ENCODE results near the gene PGAM2.

- TF ChIP-seq, protein P1, sequence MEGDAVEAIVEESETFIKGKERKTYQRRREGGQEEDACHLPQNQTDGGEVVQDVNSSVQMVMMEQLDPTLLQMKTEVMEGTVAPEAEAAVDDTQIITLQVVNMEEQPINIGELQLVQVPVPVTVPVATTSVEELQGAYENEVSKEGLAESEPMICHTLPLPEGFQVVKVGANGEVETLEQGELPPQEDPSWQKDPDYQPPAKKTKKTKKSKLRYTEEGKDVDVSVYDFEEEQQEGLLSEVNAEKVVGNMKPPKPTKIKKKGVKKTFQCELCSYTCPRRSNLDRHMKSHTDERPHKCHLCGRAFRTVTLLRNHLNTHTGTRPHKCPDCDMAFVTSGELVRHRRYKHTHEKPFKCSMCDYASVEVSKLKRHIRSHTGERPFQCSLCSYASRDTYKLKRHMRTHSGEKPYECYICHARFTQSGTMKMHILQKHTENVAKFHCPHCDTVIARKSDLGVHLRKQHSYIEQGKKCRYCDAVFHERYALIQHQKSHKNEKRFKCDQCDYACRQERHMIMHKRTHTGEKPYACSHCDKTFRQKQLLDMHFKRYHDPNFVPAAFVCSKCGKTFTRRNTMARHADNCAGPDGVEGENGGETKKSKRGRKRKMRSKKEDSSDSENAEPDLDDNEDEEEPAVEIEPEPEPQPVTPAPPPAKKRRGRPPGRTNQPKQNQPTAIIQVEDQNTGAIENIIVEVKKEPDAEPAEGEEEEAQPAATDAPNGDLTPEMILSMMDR (IDR thresholded peaks at IDR 0.05): no peak
- TF ChIP-seq, protein P2, sequence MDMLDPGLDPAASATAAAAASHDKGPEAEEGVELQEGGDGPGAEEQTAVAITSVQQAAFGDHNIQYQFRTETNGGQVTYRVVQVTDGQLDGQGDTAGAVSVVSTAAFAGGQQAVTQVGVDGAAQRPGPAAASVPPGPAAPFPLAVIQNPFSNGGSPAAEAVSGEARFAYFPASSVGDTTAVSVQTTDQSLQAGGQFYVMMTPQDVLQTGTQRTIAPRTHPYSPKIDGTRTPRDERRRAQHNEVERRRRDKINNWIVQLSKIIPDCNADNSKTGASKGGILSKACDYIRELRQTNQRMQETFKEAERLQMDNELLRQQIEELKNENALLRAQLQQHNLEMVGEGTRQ (IDR thresholded peaks at IDR 0.05): no peak
- TF ChIP-seq CEBPB (IDR thresholded peaks at IDR 0.05) (no peak), EP300 (IDR thresholded peaks at IDR 0.05) (no peak), KDM1A (IDR thresholded peaks at IDR 0.05; ENCODE audit: low read depth) (no peak), CHD2 (IDR thresholded peaks at IDR 0.05; ENCODE audit: low read length, partially characterized antibody) (no peak), ELK1 (IDR thresholded peaks at IDR 0.05; ENCODE audit: low read depth, low read length) (no peak), RAD21 (conservative IDR thresholded peaks at IDR 0.05 in 1 of 2, IDR thresholded peaks at IDR 0.05 in 1 of 2) (no peak), HMGXB4 (CRISPR knock-in tag; IDR thresholded peaks at IDR 0.05; ENCODE audit: borderline replicate concordance) (no peak), POLR2A (IDR thresholded peaks at IDR 0.05; ENCODE audit: low read length) (no peak), ESRRA (IDR thresholded peaks at IDR 0.05; ENCODE audit: borderline replicate concordance, low read length) (no peak)
- TF ChIP-seq, protein P3, sequence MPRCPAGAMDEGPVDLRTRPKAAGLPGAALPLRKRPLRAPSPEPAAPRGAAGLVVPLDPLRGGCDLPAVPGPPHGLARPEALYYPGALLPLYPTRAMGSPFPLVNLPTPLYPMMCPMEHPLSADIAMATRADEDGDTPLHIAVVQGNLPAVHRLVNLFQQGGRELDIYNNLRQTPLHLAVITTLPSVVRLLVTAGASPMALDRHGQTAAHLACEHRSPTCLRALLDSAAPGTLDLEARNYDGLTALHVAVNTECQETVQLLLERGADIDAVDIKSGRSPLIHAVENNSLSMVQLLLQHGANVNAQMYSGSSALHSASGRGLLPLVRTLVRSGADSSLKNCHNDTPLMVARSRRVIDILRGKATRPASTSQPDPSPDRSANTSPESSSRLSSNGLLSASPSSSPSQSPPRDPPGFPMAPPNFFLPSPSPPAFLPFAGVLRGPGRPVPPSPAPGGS (IDR thresholded peaks at IDR 0.05): no peak
- TF ChIP-seq, protein P4, sequence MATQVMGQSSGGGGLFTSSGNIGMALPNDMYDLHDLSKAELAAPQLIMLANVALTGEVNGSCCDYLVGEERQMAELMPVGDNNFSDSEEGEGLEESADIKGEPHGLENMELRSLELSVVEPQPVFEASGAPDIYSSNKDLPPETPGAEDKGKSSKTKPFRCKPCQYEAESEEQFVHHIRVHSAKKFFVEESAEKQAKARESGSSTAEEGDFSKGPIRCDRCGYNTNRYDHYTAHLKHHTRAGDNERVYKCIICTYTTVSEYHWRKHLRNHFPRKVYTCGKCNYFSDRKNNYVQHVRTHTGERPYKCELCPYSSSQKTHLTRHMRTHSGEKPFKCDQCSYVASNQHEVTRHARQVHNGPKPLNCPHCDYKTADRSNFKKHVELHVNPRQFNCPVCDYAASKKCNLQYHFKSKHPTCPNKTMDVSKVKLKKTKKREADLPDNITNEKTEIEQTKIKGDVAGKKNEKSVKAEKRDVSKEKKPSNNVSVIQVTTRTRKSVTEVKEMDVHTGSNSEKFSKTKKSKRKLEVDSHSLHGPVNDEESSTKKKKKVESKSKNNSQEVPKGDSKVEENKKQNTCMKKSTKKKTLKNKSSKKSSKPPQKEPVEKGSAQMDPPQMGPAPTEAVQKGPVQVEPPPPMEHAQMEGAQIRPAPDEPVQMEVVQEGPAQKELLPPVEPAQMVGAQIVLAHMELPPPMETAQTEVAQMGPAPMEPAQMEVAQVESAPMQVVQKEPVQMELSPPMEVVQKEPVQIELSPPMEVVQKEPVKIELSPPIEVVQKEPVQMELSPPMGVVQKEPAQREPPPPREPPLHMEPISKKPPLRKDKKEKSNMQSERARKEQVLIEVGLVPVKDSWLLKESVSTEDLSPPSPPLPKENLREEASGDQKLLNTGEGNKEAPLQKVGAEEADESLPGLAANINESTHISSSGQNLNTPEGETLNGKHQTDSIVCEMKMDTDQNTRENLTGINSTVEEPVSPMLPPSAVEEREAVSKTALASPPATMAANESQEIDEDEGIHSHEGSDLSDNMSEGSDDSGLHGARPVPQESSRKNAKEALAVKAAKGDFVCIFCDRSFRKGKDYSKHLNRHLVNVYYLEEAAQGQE (IDR thresholded peaks at IDR 0.05): no peak
Observed at GRCh38 chr7:44063547-44063893, 1.8 kb downstream of the PGAM2 start.
